VCaP (cell line): ENCODE data around the gene ATP8A1.
"Not testable (repeated sequence)": the region's sequence is repeated elsewhere in the genome, so short reads cannot be mapped to it uniquely, and the experiment has no call there.

Experiments used
- H3K27ac ChIP-seq: fragments of 450-650 bp; 2 replicates; pipeline ENCODE4 v1.5.1; 2017
- TF ChIP-seq, protein P1 (sequence below): fragments of 450-650 bp; conservative IDR thresholded peaks from 2 replicates; pipeline ENCODE4 v1.5.1; 2017; ENCODE audit warnings: mild to moderate bottlenecking, moderate library complexity

Gene ATP8A1

DNA sequence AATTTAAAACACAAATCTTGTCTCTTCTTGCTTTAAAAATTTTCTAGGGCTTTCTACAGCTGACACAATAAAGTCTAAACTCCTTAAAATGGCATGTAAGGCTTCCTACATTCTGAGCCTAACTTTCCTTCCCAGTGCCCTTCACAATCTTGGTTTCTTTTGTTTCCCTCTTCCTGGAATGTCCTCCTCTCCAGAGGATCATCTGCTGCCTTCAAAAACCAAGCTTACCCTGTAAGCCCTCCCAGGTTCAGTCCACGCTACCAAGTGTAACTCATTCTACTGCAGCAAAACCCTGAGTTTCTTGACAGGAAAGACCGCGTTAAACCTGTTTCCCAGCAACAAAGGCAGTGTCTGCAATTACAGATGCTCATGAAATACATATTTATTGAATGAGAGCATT lies 168.4 kb downstream of the ATP8A1 start:
- TF ChIP-seq, protein P1, sequence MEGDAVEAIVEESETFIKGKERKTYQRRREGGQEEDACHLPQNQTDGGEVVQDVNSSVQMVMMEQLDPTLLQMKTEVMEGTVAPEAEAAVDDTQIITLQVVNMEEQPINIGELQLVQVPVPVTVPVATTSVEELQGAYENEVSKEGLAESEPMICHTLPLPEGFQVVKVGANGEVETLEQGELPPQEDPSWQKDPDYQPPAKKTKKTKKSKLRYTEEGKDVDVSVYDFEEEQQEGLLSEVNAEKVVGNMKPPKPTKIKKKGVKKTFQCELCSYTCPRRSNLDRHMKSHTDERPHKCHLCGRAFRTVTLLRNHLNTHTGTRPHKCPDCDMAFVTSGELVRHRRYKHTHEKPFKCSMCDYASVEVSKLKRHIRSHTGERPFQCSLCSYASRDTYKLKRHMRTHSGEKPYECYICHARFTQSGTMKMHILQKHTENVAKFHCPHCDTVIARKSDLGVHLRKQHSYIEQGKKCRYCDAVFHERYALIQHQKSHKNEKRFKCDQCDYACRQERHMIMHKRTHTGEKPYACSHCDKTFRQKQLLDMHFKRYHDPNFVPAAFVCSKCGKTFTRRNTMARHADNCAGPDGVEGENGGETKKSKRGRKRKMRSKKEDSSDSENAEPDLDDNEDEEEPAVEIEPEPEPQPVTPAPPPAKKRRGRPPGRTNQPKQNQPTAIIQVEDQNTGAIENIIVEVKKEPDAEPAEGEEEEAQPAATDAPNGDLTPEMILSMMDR = no peak
- no peak overlapping the region for H3K27ac ChIP-seq

- TF ChIP-seq, protein P1 = no peak
- no peak overlapping the region for H3K27ac ChIP-seq
Measured at GRCh38 chr4:42488114-42488513, 168.8 kb downstream of the ATP8A1 start.

DNA sequence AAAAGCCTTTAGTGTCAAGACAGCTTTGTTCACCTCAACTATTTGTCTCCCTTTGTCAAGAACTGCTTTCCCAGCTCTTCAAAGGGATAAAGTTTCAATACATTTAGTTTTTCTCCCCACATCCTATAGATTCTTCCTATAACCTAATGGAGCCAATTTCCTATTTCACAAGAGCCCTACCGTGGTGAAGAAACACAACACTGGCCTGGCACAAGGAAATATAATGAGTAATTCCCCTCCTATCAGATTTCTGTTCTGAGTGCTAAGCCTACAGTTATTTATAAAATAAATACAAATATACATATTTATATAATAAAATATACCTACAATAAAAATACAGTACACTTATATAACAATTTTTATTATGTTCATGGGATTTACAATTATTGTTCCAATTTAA lies 169.7 kb downstream of the ATP8A1 start:
- TF ChIP-seq, protein P1 = no peak
- H3K27ac ChIP-seq = no peak overlapping the region

DNA sequence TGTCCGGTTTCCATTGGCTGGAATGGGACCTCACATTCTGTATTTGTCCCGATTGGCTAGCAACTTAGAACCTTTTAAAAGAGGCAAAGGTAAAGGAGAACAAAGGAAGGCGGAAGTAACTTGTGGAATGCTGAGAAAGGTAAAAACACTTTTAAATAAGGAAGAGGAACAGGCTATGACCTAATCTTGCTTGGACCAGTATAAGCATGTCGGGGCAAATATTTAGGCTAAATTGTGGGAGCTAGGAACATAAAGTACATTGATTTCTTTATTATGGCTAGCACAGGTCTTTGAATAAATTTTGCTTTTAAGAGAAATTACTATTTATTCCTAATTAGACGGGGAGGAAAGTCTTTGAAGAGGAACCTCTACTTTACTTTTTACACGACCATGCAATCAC lies 170.7 kb downstream of the ATP8A1 start:
- not testable (repeated sequence) for H3K27ac ChIP-seq

GRCh38 chr4:42484630-42485029 lies 172.3 kb downstream of the ATP8A1 start:
- H3K27ac ChIP-seq = no peak overlapping the region
- TF ChIP-seq, protein P1 = no peak

- TF ChIP-seq, protein P1 = no peak
- H3K27ac ChIP-seq = no peak overlapping the region
Measured at GRCh38 chr4:42483426-42484379, 173.2 kb downstream of the ATP8A1 start.

- TF ChIP-seq, protein P1 = no peak
- H3K27ac ChIP-seq = no peak overlapping the region; the same call in 1 of the 2 replicates
Measured at GRCh38 chr4:42482516-42483327, 174.2 kb downstream of the ATP8A1 start.
